GM18909 (cell line): ENCODE measurements around the gene BMPR2.
"Not testable (repeated sequence)": the region's sequence is repeated elsewhere in the genome, so short reads cannot be mapped to it uniquely, and the experiment has no call there.

ENCODE experiments used
- ATAC-seq: cut with Tn5 transposase; IDR thresholded peaks from one replicate; pipeline ENCODE4 v1.9.1; 2021; ENCODE audit warnings: mild to moderate bottlenecking; ENCODE audit not compliant: unreplicated experiment, poor library complexity

The BMPR2 gene

DNA sequence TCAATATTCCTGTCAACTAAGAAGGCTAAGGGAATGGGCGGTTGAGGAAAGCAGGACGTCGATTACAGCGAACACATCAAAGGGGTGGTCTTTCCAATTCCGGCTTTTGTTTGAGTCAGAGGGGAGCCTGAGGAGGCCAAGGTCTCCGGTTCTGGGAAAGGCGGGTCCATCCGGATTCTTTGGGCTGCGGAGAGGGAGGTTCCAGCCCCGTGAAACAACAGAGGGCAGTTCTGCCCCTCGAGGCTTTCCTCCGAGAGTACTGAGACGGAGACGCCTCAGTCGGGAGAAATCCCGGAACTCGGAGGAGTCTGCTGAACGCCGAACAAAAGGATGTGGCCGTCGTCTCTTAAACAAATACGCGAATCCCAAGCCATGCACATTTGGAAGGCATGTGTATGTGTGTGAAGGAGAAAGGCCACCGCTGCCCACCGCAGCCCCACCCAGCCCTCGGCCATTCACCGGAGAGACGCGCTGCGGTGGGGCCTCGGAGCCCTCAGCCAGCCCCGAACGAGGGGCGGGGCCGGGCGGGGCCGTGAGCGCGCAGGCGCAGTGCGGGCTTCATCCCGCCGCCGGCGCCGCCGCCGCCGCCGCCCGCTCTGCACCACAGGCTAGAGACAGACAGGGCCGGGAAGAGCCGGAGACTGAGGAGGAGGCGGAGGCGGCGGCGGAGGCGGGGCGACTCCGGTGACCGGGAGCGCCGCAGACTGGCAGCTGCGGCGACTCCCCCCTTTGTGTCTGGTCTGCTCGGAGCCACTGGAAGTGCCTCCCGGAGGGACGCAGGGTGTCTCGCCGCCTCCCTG, at the start of gene BMPR2:
TSS of gene BMPR2 (plus strand) at position 719 of the 800 bp plus-strand sequence. CDS start 1,148 bp downstream, outside the sequence.
- ATAC-seq = peak; percentile 80

DNA sequence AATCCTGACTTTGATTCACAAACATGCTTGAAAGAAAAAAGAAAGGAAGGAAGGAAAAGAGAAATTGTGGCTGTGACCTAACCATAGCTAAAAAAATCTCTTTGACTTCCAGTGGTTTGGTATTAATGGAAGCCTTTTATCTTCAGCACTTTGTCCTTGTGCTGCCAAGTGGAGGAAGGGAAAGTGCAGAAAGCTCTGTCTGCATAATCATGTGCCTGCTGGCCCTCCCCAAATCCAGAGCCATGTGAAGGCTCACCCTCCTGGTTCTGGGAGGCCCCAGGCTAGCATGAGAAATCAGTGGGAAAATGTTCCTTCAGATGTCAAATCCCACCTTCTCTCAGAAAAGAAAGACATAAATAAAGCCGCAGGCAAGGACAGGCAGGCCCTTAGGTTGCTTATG, 48.3 kb upstream of the BMPR2 start:
- no peak for ATAC-seq

DNA sequence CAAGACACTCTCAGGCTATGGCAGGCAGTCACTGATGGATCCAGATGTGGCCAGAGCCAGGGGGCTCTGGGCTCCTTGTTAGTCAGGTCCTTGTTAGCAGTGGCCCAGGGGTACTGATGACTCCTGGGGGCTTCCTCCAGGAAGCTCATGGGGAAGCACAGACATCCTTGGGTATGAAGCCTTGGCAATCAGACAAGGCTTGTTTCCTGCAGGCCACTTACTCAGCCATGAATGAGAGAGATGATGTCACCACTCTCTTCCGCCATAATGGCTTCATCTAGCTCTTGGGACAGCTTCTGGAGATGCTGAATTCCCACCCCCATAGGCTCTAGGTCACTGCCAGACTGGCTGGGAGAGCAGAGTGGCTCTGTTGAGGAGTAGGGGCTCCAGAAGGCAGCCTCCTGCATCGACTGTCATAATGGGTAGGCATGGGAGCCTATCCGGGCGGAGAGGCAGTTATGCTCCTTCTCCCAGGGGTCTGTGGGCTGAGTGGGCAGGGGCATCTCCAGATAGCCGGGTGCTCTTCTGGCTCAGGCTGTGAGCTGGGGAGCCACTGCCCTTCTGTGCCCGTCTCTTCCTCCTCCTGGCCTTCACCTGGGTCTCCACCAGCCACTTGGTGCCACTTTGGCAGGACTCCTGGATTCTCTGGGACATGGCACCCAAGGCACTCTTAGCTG, 40.2 kb upstream of the BMPR2 start:
- ATAC-seq = no peak

DNA sequence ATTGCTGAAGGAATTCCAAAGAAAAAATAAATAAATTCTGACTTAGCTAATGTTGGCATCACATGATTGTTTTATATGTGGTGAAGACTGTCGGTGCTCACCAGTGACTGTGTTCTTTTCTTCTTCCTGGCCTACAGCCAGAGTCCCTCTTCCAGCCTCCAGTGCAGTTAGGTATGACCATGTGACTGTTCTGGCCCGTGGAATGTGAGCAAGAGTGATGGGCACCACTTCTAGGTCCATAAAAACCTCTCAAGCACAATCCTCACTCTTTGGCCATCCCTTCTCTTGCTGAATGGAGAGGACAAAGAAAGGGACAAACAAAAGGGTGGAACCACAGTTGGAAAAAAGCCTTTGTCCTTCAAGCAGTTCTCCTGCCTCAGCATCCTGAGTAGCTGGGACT, 39.0 kb upstream of the BMPR2 start:
- ATAC-seq = no peak

DNA sequence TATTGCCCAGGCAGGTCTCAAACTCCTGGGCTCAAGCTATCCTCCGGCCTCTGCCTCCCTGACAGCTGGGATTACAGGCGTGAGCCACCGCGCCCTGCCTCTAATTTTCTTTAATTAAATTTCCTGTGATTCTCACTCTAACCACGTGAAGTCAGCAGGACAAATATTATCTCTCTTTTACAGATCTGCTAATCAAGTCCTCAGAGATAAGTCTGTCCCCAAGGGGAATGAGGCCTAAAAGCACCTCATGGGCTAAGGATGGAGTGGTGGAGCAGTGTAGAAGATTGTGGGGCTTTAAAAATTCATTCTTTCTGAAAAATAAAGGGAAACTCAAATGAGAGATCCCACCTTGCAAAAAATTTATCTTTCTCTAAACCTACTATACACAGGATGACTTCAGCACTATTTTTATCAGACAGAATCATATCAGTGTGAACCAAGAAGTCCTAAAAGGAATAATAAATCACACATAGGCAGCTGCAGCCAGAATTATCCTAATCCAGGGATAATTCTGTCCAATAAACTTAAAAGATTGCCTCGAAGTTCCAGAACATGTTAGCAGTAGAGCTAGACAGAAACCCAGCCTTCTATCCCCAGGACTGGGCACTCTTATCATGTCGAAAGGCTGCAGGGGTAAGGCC, 38.3 kb upstream of the BMPR2 start:
- no peak for ATAC-seq

DNA sequence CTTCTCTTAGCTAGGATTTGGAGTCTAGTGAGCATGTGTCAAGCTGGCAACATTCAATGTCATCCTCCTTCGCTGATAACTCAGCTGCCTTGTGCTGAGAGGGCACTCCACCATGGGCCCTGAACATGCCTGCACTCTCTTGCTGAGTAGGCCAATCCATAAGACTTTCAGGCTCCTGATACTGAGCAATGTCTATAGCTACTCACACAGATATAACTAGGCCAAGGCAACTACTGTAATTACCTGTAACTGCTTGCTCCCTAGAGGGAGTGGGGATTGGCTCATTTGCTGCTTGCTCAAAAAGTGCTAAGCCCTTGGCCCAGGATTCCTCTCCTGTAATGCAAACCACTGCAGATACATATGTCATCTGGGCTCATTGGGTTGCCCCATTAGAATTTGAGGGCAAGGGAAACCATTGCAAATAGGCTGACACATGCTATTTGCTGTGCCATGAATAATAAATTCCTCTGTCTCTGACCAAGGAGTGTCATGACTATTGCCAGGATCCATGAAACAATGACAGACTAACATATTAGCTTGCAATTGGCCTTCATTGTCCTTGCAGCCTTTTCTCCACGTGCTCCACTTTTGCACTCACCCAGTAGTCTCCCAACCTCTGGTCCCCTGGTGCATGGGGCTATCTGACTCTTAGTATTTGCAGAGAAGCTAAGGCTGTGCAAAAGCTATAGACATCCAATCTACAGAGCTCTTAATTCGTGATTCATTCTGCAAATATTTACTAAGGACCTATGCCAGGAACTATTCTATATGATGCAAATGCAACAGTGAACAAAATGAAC, 36.9 kb upstream of the BMPR2 start:
- ATAC-seq = no peak

DNA sequence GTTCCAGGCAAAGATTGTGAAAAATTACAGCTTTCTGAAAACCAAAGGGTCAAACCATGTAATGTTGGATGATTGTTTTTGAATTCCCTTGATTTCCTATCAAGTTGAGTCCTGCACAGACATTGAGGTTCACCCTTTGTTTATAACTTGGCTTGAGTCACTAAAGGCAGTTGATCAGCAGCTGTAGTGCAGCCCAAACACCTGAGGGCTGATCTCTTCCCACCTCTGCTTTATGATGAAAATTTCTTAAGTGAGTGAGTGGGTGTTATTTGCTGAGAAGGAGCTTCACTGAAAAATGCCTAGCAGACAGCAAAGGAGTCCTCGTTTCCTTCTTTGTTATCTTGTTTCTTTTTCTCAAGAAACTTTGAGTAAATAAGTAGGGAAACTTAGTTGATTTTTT, 31.9 kb upstream of the BMPR2 start:
- ATAC-seq = no peak

DNA sequence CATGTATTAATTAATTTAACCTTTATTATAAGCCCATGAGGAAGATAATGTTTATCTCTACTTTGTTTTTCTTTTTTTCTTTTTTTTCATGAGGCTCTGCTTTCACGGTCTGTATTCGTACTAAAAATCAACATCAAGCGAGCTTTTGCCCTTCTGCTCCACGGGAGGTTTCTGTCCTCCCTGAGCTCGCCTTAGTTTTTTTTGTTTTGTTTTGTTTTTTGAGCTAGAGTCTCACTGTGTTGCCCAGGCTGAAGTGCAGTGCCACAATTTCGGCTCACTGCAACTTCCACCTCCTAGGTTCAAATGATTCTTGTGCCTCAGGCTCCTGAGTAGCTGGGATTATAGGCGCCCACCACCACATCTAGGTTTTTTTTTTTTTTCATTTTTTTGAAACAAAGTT, 29.9 kb upstream of the BMPR2 start:
- no peak for ATAC-seq

DNA sequence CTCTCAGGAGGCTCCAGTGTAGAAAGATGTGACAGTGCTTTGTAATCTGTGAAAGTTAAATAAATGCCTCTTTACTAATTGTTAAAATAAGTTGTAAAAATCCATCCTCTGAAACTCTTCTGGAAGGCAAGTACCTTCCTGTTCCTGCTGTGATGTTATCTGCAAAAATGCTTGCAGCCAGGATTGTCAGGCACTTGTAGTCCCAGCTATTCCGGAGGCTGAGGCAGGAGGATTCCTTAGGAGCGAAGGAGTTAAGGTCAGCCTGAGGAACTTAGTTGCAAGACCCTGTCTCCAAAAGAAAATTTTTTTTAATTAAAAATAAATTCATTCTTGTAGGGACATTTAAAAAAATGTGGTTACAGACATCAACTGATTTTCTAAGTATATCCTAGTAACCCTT, 22.7 kb upstream of the BMPR2 start:
- no peak for ATAC-seq

DNA sequence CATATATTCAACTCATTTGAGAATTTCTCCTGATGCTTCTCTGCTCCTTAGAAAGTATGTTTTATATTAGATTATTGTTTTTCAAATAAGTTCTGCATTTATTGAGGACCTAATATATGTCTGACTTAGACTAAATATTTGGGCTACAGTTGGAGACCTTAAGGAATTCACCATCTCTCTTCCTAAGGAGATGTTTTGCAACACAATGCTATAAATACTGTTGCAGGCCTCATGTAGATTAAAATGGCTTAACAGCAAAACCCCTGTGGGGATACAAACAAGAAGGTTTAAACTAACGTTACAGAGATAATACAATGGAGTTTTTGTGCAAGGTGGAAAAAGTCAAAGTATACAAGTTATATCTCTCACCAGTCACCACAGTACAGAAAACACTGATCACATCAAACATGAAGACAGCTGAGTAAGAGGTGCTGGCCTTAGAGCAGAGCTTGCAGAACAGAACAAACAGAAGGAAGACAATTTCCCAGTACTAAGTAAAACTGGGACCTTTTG, 20.1 kb upstream of the BMPR2 start:
- ATAC-seq = no peak

DNA sequence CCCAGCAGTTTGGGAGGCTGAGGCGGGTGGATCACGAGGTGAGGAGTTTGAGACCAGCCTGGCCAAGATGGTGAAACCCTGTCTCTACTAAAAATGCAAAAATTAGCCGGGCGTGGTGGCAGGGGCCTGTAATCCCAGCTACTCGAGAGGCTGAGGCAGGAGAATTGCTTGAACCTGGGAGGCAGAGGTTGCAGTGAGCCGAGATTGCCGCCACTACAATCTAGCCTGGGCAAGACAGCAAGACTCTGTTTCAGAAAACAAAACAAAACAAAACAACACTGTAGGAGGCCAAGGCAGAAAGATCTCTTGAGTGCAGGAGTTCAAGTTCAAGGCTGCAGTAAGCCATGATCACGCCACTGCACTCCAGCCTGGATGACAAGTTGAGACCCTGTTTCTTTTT, 17.2 kb upstream of the BMPR2 start:
- ATAC-seq = not testable (repeated sequence)

DNA sequence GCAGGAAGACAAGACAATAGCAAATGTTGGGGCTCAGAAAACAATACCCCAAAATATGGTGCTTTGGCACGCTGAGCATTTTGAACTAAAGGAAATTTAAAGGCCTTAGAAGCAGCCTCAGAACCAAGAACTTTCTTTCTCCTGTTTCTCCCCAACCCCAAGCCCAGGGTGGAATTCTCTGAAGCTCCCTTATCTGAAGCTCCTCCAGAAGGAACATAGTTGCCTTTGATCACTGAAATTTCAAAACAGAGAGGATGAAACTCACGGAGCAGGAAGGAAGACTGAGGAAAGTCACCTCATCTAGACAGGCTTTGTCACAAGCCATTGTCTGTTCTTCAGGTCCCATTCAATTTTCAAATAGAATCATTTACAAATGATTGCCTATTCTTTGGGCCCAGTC, 15.5 kb upstream of the BMPR2 start:
- ATAC-seq = no peak

DNA sequence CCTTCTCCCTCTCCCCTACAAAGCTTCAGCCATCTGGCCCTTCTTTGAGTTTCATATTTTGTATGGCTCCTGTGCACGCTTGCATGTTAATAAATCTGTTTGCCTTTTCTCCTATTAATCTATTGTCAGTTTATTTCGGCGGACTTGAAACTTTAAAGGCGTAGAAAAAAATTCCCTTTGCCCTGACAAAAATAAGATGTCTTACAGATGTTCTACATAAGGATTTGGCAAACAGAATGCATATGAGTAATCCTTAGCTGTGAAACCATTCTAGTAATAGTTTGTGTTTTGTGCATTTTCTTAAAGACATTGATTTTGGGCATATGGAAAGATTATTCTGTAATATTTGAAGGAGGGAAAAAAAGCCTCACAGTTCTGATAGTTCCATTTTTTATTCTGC, 15.0 kb upstream of the BMPR2 start:
- no peak for ATAC-seq

DNA sequence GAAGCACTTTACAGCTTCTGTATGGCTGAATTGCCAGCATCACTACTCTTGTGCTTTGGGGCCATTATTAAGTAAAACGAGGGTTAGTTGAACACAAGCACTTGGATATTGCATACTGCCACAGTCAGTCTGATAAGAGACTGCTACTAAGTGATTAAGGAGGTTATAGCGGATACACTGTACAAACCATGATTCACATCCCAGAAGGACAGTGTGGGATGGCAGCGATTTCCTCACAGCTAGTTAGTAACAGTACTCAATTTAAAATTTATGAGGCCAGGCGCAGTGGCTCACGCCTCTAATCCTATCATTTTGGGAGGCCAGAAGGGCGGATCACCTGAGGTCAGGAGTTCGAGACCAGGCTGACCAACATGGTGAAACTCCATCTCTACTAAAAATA, 2.6 kb upstream of the BMPR2 start:
- ATAC-seq = no peak

DNA sequence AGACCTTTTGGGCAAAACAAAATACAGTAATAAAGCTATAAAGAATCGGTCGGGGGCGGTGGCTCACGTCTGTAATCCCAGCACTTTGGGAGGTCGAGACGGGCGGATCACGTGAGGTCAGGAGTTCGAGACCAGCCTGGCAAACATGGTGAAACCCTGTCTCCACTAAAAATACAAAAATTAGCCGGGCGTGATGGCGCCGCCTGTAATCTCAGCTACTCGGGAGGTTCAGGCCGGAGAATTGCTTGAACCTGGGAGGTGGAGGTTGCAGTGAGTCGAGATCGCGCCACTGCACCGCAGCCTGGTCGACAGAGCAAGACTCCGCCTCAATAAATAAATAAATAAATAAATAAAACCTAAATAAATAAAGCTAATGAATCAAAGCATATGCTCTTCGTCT, 1.7 kb upstream of the BMPR2 start:
- not testable (repeated sequence) for ATAC-seq

DNA sequence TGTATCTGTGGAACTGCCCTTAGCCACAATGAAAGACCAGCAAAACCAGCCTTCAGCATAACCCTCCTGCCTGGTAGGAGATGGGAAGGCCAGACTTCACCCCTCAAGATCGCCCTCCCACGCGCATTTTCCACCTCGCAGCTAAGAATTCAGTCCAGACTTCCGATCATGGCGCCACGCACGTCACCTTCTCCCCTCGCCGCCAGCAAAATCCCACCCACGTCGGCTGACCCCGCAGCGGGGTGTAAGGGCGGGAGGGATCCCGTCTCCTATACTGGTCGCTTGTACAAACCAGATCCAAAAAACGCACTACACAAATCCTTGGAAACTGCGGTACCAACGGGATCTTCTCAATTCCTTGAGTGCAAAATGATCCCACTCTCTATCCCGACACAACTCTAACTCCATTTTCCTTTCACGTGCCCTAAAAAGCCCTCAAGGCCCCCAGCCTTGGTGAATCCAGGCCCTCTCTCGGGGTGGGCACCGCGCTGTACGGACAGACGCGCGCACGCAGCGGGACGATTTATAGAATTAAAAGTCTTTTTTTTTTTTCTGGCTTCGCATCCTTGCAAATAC, 1.0 kb upstream of the BMPR2 start:
- peak; percentile 10 for ATAC-seq

DNA sequence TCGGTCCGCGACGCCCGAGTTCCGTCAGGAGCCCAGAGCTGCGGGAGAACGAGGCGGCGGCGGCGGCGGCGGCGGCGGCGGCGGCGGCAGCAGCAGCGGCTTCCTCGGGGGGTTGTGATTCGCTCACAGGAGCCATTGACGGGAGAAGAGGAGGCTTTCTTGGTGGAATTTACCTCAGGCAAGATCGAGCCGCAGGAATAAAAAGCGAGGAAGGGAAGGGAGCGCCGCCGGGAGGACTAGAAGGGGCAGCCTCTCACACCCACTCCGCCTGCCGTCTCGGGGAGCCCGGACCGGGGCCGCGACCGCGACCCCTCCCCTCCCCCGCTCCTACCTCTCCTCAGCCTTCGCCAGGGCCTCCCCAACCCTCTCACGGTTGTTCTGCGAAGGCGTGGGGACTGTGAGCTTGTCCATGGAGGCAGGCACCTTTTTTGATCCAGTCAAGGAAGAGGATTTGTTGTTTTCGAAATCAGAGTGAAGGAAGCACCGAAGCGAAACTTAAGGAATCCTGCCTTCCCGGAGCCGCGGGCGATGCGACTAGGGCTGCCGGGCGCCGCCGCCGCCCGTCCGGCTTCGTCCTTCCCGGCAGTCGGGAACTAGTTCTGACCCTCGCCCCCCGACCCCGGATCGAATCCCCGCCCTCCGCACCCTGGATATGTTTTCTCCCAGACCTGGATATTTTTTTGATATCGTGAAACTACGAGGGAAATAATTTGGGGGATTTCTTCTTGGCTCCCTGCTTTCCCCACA, 506 bp downstream of the BMPR2 start:
- peak; percentile 24 for ATAC-seq

DNA sequence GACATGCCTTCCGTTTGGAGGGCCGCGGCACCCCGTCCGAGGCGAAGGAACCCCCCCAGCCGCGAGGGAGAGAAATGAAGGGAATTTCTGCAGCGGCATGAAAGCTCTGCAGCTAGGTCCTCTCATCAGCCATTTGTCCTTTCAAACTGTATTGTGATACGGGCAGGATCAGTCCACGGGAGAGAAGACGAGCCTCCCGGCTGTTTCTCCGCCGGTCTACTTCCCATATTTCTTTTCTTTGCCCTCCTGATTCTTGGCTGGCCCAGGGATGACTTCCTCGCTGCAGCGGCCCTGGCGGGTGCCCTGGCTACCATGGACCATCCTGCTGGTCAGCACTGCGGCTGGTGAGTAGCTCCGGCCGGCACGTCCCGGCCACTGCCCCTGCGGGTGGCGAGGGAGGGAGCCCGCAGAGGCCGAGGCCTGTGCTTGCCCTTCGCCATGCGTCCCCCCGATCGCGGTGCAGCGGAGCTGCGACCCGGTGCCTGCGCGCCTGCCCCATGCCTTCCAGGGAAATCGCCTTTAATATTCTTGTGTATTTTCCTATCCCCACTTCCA, 1.2 kb downstream of the BMPR2 start:
- no peak for ATAC-seq

DNA sequence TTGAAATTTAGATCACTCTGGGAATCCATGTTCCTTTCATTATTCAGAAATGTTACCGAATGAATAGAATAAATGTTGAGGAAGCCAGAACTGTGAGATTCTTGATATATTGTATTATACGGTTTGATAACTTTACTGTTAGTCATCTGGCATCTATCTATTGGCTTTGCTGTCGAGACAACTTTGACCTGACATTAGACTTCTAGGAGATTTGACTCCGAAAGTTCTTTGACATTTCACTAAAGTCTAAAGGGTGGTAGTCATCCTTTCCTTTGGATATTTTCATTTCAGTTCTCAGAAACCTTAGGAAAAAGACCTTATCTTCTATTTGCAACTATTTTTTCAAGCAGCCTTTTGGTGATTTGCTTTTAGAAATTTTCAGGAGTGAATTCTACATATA, 1.9 kb downstream of the BMPR2 start:
- ATAC-seq = no peak
